Lower leg skin (tissue), 4 donors: ENCODE data around the gene B4GALNT4. TPM values are rescaled to one million over a fixed set of nuclear protein-coding genes. Genes with fewer than 3 reads are reported as not detected.
"Not testable (repeated sequence)": the region's sequence is repeated elsewhere in the genome, so short reads cannot be mapped to it uniquely, and the experiment has no call there.

ENCODE experiments used
- DNase-seq, 2 donors: peaks; one replicate each; pipeline ENCODE4 v3.0.0-alpha.2; 2019; ENCODE audit warnings: low spot score in 2 of 2
- H3K4me3 ChIP-seq: fragments of 200-600 bp; sonication (generic); 2 replicates; pipeline ENCODE4 v1.5.1; 2017; ENCODE audit warnings: mild to moderate bottlenecking, low read depth; ENCODE audit not compliant: poor library complexity, severe bottlenecking
- POLR2A ChIP-seq, 2 donors: fragments of 450-650 bp; IDR thresholded peaks; one replicate each; pipeline ENCODE4 v1.6.1; 2016 to 2017; ENCODE audit warnings: antibody characterized with exemption in 2 of 2, mild to moderate bottlenecking in 1 of 2, moderate library complexity in 1 of 2
- WGBS, 2 donors: methylation state at CpG; one replicate each; pipeline ENCODE4 v1.1.5; 2018; 5-methylcytosine and 5-hydroxymethylcytosine counted together
- intact Hi-C: fragments of 100-400 bp; cut with DNase I; formaldehyde crosslinking; loops from one replicate; pipeline ENCODE4 v1.15.0; 2023; ENCODE audit warnings: low total_unique reads
- total RNA-seq, 4 donors: library from RNA; depleted of rRNA; stranded (reverse); fragments of >200 nt; gene quantifications; one replicate each; pipeline ENCODE4 v1.1.0, GENCODE V29; 2016
- TF ChIP-seq, protein P1 (sequence below), 3 donors: fragments of 450-650 bp; IDR thresholded peaks; one replicate each; pipeline ENCODE4 v1.5.1; 2016; ENCODE audit warnings: antibody characterized with exemption in 3 of 3, mild to moderate bottlenecking in 3 of 3, moderate library complexity in 2 of 3

B4GALNT4 gene
- total RNA-seq, 4 donors from 2014 or later = 1.8 to 20.0 (median 5.0) TPM

DNA sequence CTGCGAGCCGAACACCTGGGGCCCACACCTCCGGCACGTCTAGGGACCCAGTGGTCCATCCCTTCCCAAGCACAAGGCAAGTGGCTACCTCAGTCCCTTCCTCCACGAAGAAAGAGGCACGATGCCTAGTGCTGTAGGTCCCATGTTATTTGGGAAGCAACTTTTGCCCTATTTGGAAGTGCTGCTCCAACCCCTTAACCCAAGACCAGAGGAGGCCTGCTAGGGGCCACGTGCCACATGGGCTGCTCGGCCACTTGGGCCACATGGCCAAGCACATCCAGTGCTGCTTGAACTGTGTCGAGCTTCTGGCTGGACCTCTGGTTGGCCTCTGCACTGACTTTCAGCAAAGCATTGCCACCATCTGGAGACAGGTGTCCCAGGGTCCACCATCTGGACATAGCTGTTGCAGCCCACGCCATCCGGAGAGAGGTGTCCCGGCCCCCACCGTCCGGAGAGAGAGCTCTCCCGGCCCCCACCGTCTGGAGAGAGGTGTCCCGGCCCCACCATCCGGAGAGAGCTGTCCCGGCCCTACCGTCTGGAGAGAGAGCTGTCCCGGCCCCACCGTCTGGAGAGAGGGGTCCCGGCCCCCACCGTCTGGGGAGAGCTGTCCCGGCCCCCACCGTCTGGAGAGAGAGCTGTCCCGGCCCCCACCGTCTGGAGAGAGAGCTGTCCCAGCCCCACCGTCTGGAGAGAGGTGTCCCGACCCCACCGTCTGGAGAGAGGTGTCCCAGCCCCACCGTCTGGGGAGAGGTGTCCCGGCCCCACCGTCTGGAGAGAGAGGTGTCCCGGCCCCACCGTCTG lies 6.5 kb upstream of the B4GALNT4 start:
- no peak for DNase-seq
- 75 to 85% methylated on average over 11 to 28 of the region's 36 CpGs for WGBS, 2 donors
- no peak for TF ChIP-seq POLR2A (IDR thresholded peaks at IDR 0.05)
- TF ChIP-seq, protein P1, sequence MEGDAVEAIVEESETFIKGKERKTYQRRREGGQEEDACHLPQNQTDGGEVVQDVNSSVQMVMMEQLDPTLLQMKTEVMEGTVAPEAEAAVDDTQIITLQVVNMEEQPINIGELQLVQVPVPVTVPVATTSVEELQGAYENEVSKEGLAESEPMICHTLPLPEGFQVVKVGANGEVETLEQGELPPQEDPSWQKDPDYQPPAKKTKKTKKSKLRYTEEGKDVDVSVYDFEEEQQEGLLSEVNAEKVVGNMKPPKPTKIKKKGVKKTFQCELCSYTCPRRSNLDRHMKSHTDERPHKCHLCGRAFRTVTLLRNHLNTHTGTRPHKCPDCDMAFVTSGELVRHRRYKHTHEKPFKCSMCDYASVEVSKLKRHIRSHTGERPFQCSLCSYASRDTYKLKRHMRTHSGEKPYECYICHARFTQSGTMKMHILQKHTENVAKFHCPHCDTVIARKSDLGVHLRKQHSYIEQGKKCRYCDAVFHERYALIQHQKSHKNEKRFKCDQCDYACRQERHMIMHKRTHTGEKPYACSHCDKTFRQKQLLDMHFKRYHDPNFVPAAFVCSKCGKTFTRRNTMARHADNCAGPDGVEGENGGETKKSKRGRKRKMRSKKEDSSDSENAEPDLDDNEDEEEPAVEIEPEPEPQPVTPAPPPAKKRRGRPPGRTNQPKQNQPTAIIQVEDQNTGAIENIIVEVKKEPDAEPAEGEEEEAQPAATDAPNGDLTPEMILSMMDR (IDR thresholded peaks at IDR 0.05) = no peak
- no peak overlapping the region for H3K4me3 ChIP-seq
- intact Hi-C loops = no loop called here

DNA sequence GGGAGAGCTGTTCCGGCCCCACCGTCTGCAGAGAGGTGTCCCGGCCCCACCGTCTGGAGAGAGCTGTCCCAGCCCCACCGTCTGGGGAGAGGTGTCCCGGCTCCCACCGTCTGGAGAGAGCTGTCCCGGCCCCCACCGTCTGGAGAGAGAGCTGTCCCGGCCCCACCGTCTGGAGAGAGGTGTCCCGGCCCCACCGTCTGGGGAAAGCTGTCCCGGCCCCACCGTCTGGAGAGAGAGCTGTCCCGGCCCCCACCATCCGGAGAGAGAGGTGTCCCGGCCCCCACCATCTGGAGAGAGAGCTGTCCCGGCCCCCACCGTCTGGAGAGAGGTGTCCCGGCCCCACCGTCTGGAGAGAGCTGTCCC lies 5.9 kb upstream of the B4GALNT4 start:
- intact Hi-C loops, DNase-seq, H3K4me3 ChIP-seq: not testable (repeated sequence)
- WGBS, 2 donors = 67 to 69% methylated on average over 14 to 20 of the region's 22 CpGs

DNA sequence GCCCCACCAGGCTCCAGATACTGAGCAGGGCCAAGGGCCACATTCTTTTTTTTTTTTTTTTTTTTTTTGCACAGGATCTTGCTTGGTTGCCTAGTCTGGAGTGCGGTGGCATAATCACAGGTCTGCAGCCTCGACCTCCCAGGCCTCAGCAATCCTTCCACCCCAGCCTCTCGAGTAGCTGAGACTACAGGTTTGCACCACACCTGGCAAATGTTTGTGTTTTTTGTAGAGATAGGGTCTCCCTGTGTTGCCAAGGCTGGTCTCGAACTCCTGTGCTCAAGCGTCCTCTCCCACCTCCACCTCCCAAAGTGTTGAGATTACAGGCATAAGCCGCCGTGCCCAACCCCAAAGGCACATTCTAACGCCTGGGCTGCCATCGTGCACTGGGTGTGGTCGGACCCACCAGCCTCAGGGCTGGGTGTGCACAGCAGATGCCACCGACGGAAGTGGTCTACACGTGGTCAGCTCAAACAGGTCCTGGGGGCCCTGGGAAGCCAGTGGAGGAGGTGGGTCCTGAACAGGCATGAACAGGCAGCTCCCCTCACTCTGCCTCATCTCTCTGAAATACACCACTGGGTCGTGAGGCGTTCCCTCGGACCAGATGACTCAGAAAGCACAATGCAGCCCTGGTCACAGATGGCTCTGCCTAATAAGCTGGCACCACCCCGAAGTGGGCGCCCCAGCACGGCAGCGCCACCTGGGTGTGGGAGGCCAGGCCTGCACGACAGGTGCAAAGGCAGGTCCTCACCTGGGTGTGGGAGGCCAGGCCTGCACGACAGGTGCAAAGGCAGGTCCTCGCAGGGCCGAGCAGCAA lies 5.1 kb upstream of the B4GALNT4 start:
- no peak for DNase-seq
- no peak overlapping the region for H3K4me3 ChIP-seq
- TF ChIP-seq POLR2A (IDR thresholded peaks at IDR 0.05) = no peak
- TF ChIP-seq, protein P1 (IDR thresholded peaks at IDR 0.05) = no peak
- intact Hi-C loops = no loop called here
- 48% methylated on average over 19 to 24 of the region's 24 CpGs for WGBS, 2 donors

DNA sequence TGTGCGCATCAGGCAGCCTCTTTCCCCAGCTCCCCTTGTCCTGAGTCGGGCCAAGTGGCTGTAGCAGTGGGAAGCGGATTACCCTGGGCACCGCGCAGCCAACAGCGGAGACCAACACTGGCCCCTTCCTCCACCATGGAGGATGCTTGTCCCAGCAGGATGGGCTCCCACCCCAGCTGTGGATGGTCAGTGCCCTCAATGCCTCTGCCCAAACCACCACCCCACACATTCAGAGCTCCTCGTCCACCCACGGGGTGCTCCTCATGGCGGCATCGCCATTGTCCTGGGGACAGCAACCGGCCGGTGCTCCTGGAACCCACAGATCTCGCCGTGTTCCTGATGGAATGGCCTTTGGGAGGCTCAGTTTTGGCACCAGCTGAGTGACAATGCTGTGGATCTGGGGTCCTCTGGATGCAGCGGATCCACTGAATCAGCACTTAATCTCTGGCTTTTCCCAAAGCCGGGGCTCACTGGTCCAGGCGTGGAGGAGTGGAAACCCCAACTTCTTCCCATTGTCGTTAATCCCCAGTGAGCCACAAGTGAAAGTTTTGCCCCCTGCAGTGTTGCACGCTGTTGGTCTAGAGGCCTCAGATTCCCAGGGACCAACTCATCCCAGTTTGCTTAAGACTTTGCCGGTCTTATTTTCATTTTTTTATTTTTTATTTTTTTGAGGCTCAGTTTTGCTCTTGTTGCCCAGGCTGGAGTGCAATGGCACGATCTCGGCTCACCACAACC lies 4.1 kb upstream of the B4GALNT4 start:
- intact Hi-C loops = no loop called here

DNA sequence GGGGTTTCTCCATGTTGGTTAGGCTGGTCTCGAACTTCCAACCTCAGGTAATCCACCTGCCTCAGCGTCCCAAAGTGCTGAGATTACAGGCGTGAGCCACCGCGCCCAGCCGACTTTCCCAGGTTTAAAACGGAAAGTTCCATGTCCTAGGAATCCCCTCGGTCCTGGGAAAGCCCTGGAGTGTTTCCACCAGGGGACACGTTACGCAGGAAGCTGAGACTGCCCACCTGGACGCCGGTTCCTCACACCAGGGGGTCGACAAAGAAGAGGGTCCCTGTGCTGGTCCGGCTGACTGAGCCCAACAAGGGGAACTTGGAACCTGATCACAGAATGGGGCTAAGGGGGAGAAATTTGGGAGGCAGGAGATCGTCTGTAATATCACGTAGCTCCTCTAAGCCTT lies 3.5 kb upstream of the B4GALNT4 start:
- DNase-seq = no peak
- no peak overlapping the region for H3K4me3 ChIP-seq
- WGBS, 2 donors = 69 to 75% methylated on average over 15 of the region's 16 CpGs
- intact Hi-C loops = no loop called here
- TF ChIP-seq, protein P1 (IDR thresholded peaks at IDR 0.05) = no peak
- TF ChIP-seq POLR2A (IDR thresholded peaks at IDR 0.05) = no peak

More for the DNA sequence above, 4.1 kb upstream of the B4GALNT4 start:
- 89 to 91% methylated on average over 18 to 22 of the region's 22 CpGs for WGBS, 2 donors
- TF ChIP-seq POLR2A (IDR thresholded peaks at IDR 0.05) = no peak
- TF ChIP-seq, protein P1 (IDR thresholded peaks at IDR 0.05) = no peak
- H3K4me3 ChIP-seq = no peak overlapping the region
- DNase-seq = no peak

DNA sequence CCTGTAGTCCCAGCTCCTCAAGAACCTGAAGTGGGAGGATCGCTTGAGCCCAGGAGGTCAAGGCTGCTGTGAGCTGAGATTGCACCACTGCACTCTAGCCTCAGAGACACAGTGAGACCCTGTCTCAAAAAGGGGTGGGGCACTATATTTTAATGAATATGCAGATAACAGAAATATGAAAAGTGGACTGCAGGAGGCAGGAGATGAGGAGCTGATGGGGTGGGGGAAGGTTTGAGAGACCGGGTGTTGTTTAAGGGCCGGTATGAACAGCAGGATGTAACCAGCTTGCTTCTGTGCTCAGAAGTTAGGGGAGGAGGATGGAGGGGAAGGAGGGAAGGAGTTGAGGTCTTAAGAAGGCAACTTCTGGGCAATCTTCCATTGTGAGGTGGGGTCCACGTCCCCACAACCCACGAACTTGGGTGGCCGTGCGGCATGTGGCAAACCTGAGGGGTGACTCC lies 1.3 kb upstream of the B4GALNT4 start:
- no peak for DNase-seq
- intact Hi-C loops = no loop called here
- TF ChIP-seq, protein P1 (IDR thresholded peaks at IDR 0.05) = no peak
- no peak for TF ChIP-seq POLR2A (IDR thresholded peaks at IDR 0.05)
- 22 to 31% methylated on average over 7 of the region's 7 CpGs for WGBS, 2 donors
- H3K4me3 ChIP-seq = no peak overlapping the region
